CD4-positive, alpha-beta T cell treated with Interferon gamma for 1 hour (primary cell): ENCODE results near the gene CX3CR1.
"Not testable (repeated sequence)": the region's sequence is repeated elsewhere in the genome, so short reads cannot be mapped to it uniquely, and the experiment has no call there.

ENCODE experiments used
- DNase-seq: peaks from one replicate; pipeline ENCODE4 v3.0.0-alpha.2; 2020

CX3CR1 gene

DNA sequence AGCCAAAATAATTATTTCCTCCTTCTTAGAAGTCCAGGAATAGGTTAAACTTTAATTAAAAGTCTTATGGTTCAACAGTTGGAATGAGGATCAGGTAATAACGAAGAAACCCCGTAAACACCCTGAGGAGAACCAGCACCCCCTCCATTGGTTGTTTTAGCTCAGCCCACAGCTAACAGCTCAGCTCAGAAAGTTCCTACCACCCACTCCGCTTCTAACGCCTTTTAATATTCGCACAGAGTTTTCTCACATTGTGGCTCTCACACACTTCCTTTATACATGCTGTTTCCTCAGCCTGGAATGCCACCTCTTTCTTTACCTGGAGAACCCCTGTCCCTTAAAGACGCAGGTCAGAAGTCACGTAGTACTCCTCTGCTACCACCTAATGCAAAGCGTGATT lies 17.0 kb downstream of the CX3CR1 start:
- DNase-seq, result no peak

DNA sequence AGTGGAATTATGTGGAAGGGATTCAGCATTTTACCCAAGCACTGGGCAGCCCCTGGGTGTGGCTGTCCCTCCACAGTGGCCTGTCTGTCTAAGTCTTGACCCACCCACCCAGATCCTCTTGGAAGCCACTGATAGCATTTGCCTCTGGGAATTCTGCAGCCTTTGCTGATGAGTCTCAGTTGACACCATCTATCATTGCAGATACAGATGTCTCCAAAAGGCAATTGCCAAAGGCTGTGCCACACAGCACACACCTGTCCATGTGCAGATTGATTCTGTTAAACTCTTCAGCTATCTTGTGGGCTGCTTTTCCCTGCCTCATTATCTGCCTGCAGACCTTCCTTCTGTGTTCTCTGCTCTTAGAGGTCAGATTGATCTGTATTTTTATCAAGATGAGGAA lies 18.1 kb downstream of the CX3CR1 start:
- no peak for DNase-seq

DNA sequence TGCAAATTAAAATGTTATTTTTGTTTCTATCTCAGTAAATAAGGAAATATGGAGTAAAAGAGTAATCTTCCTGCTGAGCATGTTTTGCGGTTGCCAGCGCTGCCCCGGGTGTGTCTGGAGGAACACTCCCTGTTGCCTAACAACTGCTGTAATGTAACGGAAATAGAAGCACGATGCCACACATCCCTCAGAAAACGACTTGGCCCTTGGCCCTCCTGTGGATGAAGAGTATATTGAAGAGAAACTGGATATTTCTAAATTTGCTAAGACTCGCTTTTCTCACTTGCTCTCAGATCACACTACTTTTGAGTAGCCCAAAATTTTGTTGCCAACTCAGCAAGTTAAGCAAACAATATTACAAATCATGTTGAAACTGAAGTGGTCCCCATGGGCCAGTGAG lies 18.9 kb downstream of the CX3CR1 start:
- peak; percentile 80 for DNase-seq

DNA sequence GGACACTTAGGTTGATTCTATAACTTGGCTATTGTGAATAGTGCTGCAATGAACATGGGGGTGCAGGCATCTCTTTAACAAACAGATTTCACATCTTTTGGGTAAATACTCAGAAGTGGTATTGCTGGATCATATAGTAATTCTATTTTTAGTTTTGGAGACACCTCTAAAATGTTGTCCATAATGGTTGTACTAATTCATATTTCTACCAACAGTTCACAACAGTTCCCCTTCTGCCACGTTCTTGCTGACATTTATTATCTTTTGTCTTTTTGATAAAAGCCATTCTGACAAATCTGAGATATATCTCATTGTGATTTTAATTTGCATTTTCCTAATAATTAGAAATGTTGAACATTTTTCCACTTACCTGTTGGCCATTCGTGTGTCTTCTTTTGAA lies 19.5 kb downstream of the CX3CR1 start:
- DNase-seq, result no peak

DNA sequence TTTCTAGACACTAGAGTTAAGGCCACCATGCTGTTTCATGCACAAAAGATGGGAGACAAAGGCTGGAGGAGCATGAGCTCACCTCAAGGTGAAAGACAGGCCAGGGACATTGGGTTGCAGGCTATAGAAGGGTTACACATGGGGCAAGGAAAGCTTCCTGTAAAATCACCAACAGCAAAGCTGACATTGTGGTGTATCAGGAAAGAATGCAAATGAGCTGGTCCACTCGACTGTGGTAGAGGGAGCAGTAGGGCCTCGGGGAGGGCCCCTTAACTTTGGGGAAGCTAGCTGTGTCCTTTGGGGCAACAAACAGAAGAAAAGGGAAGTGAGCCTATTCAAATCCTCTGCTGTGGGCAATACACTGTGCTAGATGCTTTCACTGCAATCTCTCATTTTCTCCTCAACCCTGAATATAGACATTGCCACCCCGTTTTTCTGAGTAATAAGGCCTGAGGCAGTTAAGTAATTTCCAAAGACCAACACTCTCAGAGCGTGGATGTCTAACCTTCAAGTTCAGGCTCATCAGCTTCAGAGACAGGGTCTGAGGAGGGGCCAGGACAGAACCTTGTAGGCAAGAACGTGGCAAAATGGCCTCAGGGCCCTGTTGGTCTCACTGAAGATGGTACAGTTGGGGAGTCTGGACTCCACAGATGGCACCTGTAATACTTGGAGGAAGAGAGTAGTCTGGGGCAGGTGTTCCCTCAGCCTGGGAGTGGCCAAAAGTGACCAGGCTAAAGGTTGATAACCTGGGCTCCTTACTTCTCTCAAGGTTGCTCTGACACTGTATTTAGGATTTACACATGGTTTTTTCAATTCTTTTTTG lies 24.1 kb downstream of the CX3CR1 start:
- DNase-seq, result peak; percentile 69

DNA sequence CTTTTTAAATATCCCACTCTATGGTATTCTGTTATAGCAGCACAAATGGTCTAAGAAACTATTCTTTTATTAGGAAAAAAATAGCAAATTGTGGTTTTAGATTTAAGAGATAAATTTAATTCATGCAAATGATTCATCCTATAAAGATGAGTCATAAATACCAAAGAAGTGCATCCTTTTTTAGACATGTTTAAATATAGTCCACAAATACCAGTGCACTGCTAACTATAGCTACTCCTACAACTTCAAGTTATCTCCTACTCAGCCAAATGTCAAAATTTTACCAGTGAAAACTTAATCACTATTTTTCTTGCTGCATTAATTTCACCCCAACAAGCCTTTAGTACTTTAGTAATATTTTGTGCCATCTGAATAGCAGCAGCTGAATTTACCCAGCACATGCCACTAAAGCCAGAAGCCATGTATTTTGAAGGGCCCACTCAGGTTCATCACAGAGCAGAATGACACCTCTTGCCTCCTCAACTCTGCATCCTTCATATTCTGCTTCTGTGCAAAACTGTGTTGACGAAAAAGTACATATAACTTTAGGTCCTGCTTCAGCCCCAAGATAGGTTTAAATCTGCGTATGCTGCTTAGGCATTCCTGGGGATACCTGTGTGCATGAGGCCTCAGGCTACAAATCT lies 24.9 kb downstream of the CX3CR1 start:
- DNase-seq, result no peak

DNA sequence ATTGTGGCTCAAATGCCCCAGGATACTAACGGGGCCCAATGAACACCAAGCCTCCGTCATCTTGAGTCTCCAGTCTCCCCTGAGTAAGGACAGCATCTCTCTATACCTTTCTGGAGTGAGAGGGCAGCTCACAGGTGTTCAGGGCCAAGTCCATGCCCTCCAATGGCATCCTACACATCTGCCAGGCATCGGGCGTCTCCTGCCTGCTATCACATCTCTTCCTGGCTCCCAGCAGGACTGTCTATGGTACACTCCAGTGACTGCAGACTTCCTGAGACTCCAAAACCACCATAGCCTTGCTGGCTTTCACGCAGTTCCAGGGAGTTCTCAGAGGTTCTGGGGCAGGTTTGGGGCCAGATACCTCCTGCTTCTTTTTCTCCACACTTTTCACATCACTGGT lies 28.3 kb downstream of the CX3CR1 start:
- no peak for DNase-seq

DNA sequence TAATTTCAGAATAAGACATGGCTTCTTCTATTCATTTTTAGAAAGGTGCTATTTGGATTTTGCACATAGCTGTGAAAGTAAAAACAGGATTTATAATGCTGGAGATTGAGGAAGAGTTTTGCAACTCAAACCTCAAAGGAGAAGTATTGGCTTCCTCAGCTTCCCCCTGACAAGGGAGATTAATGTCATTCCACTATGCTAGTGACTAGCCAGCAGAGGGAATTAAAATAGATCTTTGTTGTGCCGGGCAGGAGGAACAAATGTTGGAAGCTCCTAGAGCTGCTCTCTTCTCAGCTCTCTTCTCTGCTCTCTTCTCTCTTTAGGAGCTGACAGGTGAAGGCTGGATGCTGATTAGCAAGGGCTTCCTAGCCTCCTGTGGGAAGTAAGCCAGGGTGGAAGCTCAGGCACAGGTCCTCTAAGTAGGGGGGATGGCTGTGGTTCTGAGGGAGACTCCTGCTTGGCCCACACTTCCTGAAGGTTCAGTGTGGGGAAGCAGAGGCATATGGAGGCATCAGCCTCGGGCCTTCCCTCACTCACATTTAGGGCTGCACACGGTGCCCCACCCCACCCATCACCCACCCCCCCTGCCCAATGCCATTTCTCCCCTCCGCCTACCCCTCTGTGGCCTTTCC lies 29.6 kb downstream of the CX3CR1 start:
- DNase-seq, result no peak

DNA sequence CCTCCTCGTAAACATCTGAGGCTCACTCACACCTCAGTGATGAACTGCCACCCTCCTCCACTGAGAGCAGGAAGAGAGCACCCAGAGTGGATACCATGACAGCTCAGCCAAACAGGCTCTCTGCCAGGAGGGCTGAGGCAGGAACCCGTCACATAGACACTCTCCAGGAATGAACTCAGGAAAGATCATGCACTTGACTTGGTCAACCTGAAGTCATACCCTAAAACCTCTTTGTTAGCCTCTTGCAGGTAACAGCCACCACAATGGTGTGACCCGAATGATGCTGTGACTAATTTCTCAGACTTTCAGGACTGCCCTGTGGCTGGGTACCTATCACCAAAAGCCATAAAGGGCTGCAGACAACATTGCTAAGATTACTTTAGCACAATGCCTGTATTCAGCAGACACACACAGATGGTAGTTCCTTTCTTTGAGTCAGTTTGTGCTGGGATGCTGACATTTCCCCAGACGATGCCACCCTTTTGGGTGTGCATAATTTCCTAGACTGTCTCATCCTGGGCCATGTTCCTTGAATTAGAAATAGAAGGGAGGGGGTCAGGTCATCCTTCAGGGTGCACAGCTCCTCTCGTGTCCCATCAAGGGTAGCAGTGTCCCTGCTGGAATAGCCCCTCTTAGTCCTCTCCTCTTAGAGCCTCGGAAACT lies 30.3 kb downstream of the CX3CR1 start:
- DNase-seq, result no peak

DNA sequence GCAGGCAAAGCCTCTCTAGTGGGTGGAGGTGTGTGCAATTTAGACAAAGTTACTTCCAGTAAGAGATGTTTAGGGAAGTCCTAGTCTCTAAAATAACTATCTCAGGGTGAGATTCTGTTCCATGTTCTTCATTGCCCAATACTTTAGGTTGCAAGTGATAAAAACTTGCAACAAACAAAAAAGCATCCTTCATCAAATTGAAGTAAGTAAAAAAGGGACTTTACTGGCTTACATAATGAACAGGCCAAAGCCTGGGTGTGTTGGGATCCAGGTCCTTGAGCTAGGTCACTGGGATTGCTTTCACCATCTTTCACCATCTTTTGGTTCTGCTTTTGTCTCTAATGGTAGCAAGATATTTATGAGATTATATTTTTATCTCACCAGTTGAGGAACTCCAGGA lies 38.3 kb downstream of the CX3CR1 start:
- DNase-seq, result peak; percentile 10

DNA sequence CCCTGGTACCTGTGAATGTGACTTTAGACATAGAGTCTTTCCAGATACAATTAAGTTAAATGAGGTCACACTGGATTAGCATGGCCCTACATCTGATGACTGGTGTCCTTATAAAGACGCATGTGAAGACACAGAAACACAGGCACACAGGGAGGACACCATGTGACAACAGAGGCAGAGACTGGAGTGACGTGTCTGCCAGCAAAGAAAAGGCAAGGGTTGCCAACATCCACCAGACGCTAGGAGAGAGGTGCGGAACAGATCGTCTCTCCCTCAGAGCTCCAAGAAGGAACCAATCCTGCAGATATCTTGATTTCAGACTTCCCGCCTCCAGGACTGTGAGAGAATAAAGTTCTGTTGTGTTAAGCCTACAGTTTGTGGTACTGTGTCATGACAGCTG lies 42.8 kb downstream of the CX3CR1 start:
- DNase-seq, result no peak

DNA sequence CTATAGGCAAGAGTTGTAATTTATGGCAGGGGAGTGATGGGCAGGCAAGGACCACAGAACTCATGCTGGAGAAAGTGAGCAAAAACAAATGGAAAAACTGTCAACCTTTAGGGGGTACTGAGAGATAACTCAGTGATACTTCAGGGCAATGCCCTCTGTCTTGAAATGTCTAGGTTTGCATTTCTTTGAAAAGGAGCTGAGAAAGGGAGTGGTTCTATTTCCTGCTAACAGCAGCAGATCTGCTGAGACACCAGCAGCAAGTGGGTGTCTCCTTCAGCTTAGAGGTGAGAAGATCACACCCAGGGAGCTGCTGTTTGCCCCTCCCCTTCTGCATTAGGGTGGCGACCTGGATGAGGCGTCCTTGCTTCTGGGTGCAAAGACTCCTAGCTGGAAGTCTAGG lies 45.2 kb downstream of the CX3CR1 start:
- DNase-seq, result peak; percentile 45

DNA sequence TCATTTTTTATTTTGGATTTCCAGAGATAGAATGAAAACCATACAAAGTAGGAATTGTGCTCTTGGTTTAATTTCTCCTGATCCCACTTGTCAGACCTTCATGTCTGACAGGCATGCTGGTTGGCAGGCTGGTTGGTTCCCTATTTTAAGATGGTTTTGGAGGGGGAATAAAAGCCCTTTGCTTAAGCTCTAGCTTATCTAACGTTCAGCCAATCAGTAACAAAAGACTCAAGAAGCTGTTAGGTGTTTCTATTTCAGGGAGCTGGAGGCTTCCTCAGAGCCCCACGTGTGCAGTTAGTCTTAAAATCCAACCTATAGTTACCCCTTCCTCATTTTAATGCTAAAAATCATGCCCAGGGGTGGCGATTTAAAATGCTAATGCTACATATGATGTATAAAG lies 47.0 kb downstream of the CX3CR1 start:
- no peak for DNase-seq

DNA sequence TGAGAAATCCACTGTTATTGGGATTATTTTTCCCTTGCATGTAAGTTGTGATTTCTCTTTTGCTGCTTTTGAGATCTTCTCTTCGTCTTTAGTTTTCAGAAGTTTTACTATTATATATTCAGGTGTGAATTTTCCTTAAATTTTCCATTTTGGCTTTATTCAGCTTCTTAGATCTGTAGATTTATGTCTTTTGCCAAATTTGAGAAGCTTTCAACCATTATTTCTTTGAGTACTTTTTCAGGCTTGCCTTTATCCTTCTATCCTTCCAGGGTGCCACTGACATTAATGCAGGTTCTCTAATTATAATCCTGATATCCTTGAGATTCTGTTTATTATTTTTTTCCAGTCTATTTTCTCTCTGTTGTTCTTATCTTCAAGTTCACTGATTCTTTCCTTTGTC lies 49.4 kb downstream of the CX3CR1 start:
- no peak for DNase-seq

DNA sequence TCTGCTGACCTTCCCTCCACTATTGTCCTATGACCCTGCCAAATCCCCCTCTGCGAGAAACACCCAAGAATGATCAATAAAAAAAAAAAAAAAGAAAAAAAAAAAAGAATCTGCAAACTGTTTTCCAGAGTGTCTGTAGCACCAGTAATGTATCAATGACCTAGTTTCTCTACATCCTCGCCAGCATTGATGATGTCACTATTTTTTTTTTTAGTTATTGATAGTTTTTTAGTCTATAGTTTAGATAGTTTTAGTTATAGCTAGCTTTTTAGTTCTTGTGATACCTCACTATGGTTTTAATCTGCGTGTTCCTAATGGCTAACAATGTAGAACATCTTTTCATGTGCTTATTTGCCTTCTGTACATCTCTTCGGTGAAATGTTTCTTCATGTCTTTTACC lies 51.3 kb downstream of the CX3CR1 start:
- DNase-seq, result no peak

DNA sequence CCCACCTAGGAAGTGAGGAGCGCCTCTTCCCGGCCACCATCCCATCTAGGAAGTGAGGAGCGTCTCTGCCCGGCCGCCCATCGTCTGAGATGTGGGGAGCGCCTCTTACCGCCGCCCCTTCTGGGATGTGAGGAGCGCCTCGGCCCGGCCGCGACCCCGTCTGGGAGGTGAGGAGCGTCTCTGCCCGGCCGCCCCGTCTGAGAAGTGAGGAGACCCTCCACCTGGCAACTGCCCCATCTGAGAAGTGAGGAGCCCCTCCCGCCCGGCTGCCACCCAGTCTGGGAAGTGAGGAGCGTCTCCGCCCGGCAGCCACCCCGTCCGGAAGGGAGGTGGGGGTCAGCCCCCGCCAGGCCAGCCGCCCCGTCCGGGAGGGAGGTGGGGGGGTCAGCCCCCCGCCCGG lies 52.2 kb downstream of the CX3CR1 start:
- DNase-seq, result not testable (repeated sequence)

DNA sequence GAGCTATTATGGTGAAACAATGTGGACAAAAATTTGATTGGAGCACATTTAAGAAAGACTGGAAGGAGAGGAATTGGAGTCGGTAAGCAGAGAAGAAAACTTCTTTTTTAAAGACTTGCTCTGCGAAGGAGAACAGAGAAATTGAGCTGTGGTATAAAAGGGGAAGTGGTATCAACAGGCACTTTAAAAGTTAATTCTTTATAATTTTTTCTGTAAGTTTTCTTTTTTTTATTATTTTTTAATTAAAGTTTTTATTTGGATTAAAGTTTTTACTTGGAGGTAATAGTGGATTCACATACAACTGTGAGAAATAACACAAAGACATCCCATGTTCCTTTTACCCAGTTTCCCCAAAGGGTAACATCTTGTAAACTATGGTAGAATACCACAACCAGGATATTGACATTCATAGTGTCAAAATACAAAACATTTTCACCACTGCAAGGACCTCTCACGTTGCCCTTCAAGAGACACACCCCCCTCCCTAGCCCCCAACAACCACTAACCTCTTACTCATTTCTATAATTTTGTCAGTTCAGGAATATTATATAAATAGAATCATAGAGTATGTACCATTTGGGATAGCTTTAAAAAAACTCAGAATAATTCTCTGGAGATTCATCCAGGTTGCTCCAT lies 53.6 kb downstream of the CX3CR1 start:
- no peak for DNase-seq

DNA sequence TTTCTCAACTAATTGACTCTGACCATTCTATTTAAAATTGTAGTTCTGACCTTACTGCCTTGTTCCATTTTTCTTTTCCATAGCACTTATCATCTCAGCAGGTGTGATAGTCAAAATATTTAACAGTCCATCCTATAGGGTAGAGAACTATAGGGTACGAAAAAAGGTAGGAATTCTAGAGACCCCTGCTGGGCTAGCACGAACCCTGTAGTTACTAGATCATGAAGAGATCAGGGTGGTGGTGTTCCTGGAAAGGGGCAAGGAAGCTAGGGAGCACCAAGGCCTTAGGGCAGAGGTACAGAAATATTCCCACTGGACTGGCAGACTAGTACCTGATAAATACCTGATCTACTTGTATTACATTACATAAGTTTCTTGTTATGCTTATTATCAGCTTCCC lies 55.5 kb downstream of the CX3CR1 start:
- DNase-seq, result no peak

DNA sequence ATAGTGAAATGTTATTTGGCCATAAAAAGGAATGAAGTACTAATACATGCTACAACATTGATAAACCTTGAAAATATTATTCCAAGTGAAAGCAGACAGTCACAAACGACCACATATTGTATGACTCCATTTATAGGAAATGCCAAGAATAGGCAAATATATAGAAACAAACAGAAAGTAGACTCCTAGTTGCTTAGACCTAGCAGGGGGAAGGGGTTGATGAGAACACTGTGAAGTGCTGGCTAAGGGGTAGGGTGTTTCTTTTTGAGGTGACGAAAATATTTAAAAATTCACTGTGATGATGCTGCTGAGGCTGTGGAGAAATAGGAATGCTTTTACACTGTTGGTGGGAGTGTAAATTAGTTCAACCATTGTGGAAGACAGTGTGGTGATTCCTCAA lies 56.9 kb downstream of the CX3CR1 start:
- DNase-seq, result no peak

DNA sequence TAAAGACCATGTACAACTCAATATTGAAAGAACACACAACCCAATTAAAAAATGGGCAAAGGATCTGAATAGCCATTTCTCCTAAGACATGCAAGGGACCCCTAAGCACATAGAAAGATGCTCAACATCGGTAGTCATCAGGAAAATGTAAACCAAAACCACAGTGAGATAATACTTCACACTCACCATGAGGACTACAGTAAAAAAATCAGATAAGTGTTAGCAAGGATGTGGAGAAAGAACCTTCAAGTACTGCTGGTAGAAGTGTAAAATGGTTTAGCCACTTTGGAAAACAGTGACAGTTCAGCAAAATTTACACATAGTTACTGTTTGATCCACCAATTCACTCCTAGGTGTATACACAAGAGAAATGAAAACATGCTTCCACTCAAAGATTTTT lies 57.4 kb downstream of the CX3CR1 start:
- DNase-seq, result no peak

DNA sequence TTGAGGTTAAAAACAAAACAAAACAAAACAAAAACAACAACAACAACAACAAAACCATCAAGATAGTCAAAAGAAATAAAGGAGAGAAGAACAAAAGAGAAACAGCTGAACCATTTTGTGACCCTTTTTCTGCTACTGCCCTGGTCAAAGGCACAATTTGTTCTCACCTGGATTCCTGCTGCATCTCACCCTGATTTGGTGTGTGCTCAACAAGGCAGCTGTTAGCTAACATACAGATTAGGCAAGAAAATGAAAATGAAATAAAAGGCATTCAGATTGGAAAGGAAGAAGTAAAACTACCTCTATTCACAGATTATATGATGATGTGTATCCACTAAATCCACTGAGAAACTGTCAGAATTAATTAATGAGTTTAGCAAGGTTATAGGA lies 58.7 kb downstream of the CX3CR1 start:
- no peak for DNase-seq

DNA sequence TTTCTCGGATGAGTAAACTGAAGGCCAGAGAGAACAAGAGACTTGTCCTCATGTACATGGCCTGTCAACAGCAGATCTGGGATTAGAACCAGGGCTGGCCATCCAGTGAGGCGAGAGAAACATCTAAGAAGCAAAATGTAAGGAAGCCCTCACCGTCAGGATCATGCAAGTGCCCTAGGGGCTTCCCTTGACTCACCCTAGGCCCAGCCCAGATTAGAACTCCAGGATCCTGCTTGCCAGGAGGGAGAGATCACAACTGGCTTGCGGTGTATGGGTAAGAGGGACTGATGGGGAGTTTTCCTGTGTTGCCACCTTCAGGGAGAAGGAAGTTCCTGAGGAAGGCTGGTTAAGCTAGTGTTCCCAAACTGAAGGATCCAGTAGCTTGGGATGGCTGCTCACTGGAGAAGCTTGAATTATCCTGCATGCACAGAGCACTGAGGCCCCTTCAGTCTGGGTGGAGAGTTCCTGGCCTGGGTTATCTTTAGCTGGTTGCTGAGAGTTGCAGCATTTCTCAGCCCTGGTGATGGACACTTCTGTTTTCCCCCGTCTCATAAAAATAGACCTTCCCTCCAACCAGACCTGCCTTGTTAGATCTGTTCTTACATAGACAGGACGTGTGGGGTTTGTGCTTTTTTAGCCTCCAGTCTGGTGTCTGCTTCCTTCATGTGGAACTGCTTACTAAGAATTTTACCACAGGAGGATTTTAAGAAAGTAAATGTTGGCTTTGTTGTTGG lies 59.3 kb downstream of the CX3CR1 start:
- no peak for DNase-seq

DNA sequence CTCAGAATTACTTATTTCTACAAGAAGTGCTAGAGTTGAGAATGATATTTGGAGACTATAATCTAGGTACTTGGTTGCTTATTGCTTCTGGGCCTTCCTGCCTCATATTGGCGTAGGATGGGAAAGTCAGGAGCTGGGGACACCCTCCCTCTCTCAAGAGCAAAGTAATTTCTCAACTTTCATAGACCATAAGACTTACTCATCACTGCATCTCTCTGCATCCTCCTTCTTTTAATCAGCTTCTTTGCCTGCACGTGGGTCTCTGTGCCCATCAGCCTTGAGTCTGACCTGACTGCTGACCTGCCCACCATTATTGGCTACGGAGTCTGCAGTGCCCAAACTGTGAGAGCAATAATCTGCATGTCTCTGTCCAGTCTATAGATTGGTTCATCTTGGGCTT lies 60.1 kb downstream of the CX3CR1 start:
- no peak for DNase-seq
